Measurements from ENCODE around the gene LAMB1. TPM values are rescaled to one million over a fixed set of nuclear protein-coding genes. Genes with fewer than 3 reads are reported as not detected.
"Not testable (repeated sequence)": the region's sequence is repeated elsewhere in the genome, so short reads cannot be mapped to it uniquely, and the experiment has no call there.

The LAMB1 gene
- total RNA-seq = 35.0 TPM

DNA sequence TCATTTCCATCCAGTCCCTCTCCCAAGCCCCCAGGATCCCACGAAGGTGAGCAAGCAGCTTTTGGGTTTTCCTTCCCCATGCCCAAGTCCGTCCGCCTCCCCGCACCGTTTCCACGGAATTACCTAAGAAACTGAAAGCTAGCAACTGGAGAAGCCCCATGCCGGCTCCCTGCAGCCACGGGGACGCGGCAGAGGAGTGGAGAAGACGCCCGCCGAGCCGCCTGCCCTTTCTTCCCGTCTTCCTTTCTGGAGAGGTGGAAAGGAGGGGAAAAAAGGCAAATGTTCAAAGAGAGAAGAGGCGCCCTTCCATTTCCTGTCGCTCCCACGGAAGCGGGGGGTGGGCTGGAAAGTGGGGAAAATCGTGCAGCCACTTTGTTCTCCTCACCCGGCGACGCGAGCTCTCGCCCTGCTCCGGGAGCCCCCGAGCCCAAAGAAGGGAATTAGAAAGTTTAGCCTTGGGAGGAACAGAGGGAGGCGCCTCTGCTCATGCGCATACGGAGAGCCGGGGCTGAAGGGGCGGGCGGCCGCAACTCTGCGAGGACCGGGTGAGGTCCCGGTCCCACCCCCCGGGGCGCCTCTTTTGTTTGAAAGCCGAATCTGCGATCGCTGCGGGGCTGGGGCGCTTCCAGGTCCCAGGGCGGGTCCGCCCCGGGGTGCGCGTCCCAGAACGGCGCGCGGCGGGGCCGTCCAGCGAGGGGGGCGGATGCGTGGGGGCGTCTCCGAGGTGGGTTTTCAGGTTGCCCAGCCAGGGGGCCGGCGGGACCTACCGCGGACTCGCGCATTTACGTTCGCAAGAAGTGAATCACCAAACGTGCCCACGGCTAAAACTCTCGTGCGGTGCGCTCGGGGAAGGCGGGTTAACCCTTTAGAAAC is at the start of gene LAMB1:
Gene LAMB1 (minus strand): TSS at position 436 of the 873 bp plus-strand sequence. CDS start 276 bp downstream, at position 160.
- peak; percentile 51 for ATAC-seq

DNA sequence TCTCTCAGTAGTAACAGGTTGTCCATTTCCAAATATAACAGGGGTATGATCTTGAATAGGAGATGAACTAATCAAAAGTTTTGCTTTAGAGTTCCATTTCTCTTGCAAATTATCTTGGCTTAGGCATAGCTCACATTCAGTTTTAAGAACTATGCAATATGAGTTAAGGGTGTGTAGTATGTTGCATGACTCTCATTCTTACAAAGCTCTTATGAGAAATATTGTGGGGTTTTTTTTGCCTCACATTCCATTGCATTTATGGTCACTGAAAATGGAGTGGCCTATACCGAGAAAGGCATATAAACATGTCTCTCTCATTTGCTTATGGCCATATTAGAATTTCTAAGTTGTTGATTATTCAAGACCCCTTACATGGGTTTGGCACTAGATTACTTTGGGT is 48.5 kb upstream of the LAMB1 start:
- ATAC-seq = no peak

DNA sequence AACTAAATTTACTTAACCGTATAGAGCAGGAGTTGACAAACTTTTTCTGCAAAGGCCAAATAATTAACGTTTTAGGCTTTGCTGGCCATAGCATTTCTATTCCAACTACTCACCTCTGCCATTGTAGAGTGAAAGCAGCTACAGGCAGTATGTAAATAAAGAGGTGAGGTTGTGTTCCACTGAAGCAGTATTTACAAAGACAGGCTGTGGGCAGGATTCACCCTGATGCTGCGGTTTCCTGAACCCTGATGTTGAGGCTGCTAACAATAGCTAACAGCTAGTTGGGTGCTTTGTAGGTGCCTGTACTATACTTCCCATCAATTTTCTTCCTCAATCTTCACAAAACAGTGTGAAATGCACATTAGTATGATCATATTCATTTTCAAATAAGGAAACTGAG is 47.0 kb upstream of the LAMB1 start:
- no peak for ATAC-seq

DNA sequence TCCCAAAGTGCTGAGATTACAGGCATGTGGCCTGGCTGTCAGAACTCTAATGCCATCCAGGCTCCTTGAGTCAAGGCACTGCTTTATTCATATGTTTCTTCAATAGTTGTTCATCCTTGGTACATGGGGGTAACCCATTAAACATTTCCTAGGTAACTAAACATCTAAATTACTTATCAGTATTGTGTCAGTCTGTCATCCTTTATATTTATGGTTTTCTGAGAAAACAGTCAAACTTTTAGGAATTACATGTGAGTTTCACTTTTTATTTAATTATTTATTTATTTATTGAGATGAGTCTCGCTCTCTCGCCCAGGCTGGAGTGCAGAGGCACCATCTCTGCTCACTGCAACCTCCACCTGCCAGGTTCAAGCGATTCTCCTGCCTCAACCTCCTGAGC is 45.5 kb upstream of the LAMB1 start:
- ATAC-seq = no peak

DNA sequence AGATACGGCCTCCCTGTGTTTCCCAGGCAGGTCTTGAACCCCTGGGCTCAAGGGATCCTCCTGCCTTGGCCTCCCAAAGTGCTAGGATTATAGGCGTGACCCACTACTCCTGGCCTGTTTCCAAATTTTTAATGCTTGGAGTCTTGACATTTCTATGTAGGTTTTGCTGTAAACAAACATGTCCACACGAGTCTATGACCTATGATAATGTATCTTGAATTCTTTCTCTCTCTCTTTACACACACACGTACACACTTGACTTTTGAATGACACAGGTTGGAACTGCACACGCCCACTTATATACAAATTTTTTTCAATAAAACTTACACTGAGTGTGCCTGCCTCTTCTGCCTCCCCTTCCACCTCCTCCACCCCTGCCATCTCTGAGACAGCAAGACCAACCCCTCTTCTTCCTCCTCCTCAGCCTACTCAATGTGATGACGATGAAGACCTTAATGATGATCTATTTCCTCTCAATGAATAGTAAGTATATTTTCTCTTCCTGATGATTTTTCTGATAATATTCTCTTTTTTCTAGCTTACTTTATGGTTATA is 44.1 kb upstream of the LAMB1 start:
- ATAC-seq = no peak

DNA sequence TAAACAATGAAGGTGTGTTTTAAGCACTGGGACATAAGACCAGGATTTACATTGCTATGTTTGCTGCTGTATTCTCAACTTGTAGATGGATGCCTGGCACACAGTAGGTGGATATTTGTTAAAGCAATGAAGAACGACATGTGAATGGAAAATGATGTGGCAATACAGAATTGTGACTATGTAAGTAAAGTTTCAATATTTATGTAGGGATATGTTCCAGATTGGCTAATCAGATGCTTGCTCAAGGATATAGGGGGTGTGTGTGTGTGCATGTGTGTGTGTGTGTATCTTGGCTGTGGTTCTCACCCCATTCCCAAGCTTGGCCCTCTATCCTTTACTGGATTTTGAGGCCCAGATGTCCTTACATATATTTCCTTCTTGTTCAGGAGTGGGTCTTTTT is 42.7 kb upstream of the LAMB1 start:
- ATAC-seq = no peak

DNA sequence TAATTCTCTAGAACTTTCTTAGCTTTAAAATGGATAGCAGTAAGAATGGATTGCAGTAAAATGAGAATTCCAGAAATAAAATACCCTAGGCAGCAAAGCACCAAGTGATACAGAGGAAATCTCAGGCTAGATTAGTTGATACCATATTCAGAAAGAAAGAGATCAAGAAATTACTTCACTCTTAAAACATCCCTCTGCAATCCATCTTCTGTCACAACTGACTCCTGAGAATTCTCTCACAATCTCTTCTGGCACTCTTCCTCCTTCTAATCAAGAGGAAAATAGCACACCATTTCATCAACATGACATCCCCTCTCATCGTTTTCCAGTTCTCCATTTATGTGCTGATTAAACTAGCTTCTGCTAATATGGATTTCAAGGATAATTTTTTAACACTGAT is 42.2 kb upstream of the LAMB1 start:
- ATAC-seq = no peak

DNA sequence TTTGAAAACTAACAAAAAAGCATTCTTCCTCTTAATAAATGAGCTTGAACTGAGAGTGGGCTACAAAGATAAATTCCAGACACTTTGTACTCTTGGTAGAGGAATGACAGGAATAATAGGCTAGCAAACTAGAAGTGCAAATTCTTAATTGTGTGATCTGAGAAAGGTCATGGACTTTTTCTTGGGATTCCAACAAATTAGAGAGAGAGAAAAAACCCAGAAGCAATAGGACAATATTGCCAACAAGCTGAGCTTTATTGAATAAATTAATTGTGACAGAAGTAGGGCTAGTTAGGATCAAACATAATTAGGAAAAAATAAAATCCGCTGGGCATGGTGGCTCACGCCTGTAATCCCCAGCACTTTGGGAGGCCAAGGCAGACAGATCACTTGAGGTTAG is 41.4 kb upstream of the LAMB1 start:
- ATAC-seq = no peak

DNA sequence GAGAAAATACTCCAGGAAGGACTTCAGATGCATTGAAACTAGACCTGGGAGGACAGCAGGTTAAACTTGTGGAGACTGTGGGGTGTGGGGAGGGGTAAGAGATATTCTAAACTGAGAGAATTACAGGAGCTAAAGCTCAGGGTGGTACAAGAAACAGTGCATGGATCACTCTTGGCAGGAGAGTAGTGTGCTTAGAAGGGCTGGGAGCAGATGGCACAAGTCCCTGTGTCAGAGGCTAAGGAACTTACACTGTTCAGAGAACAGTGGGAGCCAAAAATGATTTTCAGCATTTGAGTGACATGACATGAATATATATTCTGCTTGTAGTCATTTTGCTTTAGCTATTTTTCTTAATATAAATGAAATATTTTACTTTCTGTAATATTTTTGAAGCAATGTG is 36.0 kb upstream of the LAMB1 start:
- no peak for ATAC-seq

DNA sequence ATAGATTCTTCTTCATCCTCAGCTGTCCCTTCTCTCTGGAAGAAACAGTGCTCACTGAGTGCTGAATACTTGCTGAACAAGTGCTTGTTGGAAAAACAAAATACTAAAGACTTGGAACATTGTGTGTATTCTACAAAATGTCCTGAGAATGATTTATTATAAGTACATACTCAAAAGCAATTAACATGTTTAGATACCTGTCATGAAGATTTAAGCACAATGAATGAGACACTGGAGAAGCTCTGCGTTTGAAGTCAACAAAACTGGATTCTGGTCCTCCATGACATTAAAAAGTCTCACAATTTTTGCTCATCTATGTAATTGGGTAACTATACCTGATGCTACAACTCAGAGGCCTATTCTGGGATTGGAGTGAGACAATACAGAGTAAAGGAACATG is 34.8 kb upstream of the LAMB1 start:
- ATAC-seq = no peak

DNA sequence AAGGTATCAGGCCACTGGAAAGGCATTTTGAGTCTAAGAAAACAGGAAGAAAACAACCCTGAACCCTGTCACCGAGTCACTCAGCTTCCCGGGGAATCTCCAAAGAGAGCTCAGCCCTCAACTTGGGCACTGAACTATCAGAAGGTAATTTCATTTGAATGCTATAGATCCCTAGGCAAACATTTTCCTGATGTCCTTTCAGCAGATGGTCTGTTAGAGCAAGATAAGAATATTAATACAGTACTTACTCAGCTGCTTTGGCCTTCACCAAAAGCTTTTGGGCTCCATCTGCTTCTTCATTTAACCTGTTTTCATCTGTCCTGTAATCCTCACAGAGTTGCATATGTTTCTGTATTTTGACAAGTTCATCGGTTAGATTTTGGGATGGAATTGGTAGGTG is 34.2 kb upstream of the LAMB1 start:
- no peak for ATAC-seq

DNA sequence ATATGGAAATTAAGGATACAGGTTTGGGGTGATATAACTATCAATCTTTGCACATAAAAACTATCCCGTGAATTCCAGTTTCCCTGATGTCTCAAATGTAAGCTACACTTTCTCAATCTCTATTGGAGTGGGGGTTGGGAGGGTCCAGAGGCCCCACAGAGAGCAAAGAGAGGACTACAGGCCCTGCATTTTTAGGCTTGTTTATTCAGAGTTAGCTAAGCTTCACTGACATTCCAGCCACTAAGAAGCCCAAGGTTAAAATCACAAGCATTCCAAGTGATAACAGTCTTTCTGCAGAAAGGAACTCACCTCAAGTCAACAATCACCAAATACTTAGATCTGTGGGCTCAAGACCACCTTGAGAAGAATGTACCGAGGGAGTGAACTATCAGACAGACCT is 31.6 kb upstream of the LAMB1 start:
- no peak for ATAC-seq

DNA sequence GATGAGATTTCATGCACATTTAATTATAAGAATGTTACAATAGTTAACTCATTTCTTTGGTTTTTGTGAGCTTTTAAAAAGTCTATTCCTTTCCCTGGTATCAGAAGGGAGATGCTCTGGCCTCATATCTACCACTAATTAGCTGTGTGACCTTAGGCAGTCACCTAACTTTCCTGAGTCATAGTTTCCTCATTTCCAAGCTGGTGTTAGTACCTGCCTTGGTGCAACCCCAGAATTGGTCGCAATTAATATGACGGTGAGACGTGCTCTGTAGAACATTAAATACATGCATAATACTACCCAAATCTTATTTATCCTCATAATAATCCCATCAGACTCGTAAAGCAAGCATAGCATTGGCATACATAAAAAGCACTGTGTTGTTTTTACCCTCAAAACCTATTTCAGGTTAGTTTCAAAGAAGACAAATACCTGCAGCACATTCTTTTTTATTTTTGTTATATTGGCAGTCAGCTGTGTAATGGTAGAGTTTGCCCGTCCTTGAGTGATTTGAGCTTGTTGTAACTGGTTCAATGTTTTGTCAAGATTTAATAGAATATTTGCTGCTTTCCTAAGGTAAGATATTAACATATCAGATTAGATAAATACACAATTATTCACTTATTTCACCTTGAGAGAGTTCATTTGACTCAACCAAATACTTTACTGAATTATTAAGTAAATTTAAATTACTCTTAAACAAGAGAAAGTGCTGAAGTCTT is 31.0 kb upstream of the LAMB1 start:
- ATAC-seq = peak; percentile 47

DNA sequence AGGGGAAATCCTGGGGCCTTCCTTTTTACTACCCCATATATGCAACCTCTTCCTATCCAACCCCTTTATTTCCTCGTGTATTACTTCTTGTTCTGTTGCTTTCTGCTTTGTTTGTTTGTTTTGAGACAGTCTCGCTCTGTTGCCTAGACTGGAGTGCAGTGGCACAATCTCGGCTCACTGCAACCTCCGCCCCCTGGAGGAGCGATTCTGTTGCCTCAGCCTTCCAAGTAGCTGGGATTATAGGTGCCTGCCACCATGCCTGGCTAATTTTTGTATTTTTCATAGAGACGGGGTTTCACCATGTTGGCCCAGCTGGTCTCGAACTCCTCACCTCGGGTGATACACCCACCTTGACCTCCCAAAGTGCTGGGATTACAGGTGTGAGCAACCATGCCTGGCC is 30.3 kb upstream of the LAMB1 start:
- ATAC-seq = not testable (repeated sequence)

DNA sequence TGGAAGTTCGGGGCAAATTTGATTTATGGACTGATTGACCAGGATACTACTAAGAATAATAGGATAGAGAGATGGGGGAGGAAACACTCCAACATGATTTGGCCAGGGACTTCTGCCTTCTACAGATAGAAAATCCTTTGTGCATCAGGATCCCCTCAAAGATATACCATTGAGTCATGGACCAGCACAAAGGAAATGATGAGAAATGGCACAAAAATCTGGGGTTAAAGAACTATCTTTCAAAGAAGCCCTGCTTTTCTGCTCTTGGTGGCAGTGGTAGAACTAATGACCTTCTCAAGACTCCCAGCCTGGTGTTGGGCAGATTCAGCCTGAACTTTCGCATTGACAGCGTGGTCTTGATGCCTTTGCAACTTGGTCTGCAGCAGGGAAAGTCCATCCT is 27.6 kb upstream of the LAMB1 start:
- ATAC-seq = no peak

DNA sequence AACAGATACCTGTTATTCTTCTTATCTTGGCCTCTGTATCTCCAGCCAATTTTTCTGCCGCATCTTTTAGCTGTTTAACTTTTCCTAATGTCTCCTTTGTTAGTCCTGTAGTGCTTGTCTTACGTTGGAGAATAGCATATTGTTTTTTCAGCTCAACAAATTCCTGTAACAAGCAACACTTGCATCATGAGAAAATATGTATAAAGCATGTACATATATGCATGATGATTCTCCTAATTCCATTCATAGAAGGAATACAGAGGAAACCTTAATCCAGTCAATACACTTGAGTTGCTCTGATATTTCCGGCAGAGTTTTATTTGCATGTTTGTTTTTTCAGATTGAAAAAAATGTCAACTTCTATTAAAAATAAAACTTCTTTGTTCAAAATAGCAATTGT is 26.1 kb upstream of the LAMB1 start:
- ATAC-seq = no peak

DNA sequence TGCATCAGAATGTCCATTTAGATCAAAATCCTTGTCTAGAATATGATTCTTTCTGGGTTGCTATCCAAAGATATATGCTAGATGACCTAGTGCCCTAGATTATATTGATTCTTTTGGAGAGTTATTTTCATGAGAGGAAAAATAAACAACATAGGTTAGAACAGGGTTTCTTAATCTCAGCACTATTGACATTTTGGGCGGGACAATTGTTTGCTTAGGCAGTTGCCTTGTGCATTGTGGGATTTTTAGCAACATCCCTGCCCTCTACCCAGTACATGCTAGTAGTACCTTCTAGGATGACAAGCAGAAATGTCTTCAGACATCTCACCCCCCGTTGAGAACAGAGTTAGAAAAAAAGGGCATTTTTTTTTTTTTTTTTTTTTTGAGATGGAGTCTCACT is 25.1 kb upstream of the LAMB1 start:
- ATAC-seq = no peak

DNA sequence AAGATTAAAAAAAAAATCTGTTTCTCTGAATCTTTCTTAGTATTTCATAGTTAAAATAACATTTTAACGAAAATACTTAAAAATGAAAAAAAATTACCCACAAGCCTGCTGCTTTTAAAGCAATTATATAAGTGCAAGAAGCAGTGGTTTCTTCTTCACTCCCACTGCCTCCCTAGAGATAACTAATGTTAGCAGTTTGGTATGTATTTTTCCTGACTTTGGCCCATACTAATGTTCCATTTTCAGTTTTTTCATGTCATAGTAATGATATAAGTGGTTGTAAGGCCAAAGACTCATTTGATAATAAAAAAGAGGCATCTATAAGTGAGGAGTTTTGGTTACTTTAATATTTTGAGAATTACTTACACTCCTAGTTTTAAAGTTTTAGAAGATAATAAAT is 24.3 kb upstream of the LAMB1 start:
- ATAC-seq = no peak

DNA sequence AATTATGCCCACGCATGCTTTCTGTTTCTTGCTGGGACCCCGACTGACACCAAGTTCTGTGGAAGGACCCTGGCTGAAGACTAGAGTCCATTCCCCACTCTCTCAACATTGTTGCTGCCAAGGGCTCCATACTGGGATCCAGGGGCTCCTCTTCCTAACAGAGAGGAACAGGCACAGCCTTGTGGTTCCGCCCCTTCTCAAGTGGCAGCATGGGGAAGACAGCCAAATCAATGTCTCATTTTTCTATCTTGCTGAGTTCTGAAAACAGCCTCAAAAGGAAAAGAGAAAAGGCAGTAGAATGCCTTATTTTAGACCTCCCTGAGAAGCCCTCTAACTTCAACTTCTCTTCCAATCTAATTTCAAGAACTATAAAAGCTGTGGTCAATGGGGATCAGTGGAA is 23.7 kb upstream of the LAMB1 start:
- ATAC-seq = no peak

DNA sequence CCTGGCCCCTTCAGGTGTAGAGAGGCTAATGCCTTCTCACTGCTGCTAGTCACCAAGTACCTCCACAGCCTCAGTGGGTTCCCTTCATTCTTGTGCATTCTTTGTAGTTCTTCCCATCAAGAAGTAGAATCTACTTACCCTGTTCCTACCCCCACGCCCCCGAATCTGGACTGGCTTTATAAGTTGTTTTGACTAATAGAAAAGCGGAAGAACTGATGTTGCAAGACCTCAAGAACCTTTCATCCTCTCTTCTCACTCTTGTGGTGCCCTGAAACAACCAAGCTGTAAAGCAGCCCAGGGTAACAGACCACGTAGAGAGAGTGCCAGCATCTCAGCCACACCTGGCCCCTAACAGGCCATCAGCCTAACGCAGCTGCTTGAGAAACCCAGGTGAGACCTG is 23.2 kb upstream of the LAMB1 start:
- ATAC-seq = no peak

DNA sequence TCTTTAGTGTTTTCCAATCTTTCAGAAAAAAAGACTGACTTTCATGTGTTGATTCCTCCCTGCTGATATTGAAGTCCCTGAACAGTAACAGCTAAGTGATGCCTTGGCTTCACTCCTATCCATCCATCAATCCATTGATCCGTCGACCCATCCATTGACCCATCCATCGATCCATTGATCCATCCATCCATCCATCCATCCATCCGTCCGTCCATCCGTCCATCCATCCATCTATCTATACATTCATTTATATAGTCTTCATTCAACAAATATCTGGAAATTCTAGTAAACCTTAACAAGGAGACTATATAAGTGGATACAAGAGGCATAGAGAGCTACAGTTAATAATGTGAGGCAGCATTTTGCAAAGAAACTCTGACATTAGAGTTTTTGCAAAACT is 21.6 kb upstream of the LAMB1 start:
- no peak for ATAC-seq

DNA sequence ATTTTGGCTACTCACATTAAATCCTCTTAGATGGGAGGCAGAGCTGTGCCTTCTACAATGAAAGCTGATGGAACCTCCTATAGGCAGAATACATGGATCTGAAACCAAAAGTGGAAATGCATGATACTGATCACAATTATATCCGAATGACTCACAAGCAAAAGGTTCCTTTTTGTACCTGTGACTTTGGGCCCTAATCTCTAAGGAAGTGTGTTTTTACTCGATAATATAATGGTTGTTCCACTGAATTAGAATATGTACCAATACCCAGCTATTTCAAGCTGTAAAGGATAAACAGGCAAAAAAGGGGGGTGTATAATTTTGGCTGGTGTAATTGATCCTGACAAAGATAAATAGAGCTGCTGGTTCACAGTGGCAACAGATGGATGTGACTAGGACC is 17.6 kb upstream of the LAMB1 start:
- no peak for ATAC-seq

DNA sequence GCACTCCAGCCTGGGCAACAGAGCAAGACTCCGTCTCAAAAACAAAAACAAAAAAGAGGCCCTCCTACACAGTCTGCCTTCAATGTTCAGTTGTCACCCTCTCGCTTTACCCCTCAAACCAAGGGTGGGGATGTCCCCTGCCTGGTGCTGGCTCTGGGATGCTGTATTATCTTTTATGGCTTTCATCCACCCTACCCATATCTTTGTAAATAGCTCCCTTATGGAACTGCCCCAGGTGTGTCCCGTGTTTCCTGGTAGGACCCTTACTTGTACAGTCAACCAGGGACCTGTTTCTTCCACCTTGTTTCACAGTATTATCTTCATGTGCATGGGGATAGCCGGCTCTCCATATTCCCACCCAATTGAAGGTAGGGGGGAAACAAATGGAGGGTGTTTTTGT is 15.7 kb upstream of the LAMB1 start:
- ATAC-seq = no peak

DNA sequence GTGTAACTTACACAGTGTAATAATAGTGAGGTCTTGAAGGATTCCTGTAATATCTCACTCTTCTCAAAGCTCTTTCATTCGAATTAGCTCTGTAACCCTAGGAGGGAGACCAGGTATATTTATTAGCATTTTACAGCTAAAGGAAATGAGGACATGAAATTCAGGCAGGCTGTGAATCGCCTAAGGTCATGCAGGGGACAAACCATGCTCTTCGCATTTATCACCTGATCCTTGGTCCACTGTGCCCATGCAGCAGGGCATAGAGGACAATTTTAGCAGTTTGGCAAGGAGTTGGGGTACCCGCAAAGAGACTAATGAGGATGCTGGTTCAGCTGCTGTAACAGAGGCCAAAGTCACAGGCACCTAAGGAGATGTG is 14.8 kb upstream of the LAMB1 start:
- ATAC-seq = no peak
